ENCODE results near the gene SLC2A10. TPM values are rescaled to one million over a fixed set of nuclear protein-coding genes. Genes with fewer than 3 reads are reported as not detected.

The SLC2A10 gene
- total and polyA plus RNA-seq, 10 of the 15 experiments (the other 5 are each of a cell fraction or from before 2014, with no cell fraction given): not detected

DNA sequence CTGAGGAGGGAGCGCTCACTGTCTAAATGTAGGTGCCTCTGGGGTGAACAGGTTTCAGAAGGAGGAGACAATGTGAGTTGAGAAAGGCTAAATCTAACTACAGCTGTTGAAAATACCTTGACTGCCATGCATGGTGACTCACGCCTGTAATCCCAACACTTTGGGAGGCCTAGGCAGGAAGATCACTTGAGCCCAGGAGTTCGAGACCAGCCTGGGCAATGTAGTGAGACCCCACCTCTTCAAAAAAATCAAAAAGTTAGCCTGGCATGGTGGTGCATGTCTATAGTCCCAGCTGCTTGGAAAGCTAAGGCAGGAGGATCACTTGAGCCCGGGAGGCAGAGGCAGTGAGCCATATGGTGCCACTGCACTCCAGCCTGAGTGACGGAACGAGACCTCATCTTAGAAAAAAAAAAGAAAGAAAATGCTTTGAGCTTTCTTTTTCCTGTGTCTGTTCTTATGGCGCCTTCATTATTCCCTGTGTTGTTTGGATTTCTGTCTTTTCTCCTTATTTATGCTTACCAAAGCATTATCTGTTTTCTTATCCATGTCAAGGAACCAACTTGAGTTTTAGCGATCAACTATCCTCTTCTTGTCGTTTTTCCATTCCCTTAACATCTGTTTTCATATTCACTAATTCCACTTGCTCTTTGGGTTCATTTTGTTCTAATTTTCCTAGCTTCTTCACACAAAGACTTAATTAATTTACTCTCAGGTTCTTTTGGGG lies 8.5 kb downstream of the SLC2A10 start (continued):
- TF ChIP-seq, protein P1, sequence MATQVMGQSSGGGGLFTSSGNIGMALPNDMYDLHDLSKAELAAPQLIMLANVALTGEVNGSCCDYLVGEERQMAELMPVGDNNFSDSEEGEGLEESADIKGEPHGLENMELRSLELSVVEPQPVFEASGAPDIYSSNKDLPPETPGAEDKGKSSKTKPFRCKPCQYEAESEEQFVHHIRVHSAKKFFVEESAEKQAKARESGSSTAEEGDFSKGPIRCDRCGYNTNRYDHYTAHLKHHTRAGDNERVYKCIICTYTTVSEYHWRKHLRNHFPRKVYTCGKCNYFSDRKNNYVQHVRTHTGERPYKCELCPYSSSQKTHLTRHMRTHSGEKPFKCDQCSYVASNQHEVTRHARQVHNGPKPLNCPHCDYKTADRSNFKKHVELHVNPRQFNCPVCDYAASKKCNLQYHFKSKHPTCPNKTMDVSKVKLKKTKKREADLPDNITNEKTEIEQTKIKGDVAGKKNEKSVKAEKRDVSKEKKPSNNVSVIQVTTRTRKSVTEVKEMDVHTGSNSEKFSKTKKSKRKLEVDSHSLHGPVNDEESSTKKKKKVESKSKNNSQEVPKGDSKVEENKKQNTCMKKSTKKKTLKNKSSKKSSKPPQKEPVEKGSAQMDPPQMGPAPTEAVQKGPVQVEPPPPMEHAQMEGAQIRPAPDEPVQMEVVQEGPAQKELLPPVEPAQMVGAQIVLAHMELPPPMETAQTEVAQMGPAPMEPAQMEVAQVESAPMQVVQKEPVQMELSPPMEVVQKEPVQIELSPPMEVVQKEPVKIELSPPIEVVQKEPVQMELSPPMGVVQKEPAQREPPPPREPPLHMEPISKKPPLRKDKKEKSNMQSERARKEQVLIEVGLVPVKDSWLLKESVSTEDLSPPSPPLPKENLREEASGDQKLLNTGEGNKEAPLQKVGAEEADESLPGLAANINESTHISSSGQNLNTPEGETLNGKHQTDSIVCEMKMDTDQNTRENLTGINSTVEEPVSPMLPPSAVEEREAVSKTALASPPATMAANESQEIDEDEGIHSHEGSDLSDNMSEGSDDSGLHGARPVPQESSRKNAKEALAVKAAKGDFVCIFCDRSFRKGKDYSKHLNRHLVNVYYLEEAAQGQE (IDR thresholded peaks at IDR 0.05; ENCODE audit: low read depth, low read length): no peak
- TF ChIP-seq NRF1 (conservative IDR thresholded peaks at IDR 0.05; ENCODE audit: low read depth, low read length): no peak
- TF ChIP-seq MEF2B (IDR thresholded peaks at IDR 0.05; ENCODE audit: partially characterized antibody, poor library complexity, severe bottlenecking): no peak
- TF ChIP-seq, protein P2, sequence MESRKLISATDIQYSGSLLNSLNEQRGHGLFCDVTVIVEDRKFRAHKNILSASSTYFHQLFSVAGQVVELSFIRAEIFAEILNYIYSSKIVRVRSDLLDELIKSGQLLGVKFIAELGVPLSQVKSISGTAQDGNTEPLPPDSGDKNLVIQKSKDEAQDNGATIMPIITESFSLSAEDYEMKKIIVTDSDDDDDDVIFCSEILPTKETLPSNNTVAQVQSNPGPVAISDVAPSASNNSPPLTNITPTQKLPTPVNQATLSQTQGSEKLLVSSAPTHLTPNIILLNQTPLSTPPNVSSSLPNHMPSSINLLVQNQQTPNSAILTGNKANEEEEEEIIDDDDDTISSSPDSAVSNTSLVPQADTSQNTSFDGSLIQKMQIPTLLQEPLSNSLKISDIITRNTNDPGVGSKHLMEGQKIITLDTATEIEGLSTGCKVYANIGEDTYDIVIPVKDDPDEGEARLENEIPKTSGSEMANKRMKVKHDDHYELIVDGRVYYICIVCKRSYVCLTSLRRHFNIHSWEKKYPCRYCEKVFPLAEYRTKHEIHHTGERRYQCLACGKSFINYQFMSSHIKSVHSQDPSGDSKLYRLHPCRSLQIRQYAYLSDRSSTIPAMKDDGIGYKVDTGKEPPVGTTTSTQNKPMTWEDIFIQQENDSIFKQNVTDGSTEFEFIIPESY (IDR thresholded peaks at IDR 0.05): no peak

DNA sequence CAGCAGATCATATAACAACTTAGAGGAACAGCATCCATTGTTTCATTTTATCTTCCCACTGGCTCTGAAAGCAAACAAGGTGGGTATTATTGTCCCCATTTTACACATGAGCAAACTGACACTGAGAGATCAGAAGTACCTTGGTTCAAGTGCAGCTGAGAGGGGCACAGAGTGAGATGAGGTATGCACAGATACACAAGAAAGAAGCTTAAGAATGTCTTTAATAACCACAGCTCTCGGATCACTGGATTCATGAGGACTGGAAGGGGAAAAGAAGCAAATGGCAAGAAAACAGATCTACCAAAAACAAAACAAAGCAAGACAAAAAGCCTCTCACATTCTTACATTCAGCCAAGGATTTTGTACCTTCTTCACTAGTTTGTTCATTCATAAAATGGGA lies 10.6 kb downstream of the SLC2A10 start:
- RAD21 ChIA-PET (ENCODE audit: unreplicated experiment): no interaction called here
- Histone ChIP-seq H3K9me3 (replicated peaks; ENCODE audit: control insufficient read depth, insufficient read depth, low read length) (no peaks in the 10 kb centered on the region; the same call in 2 of the 3 replicates), H3K36me3 (ENCODE audit: control insufficient read depth in 2 of 2, insufficient read depth in 2 of 2, low read length in 1 of 2) (no peaks in the 10 kb centered on the region), H3K27ac (ENCODE audit: control insufficient read depth, insufficient read depth) (no peak overlapping the region), H3K4me3 (no peak overlapping the region), H3K9ac (ENCODE audit: control insufficient read depth, insufficient read depth, low read length) (no peak overlapping the region), H3K79me2 (ENCODE audit: control insufficient read depth, insufficient read depth, low read length) (no peaks in the 10 kb centered on the region), H2AFZ (ENCODE audit: control insufficient read depth, low read depth, low read length) (no peak overlapping the region), H3K27me3 (replicated peaks in 1 of 2; ENCODE audit: control insufficient read depth in 2 of 2, insufficient read depth in 2 of 2, low read length in 1 of 2) (no peaks in the 10 kb centered on the region), H3K4me2 (ENCODE audit: control insufficient read depth, insufficient read depth) (no peak overlapping the region), H3K4me1 (ENCODE audit: control insufficient read depth, insufficient read depth, low read length) (no peaks in the 10 kb centered on the region), H4K20me1 (ENCODE audit: control insufficient read depth, insufficient read depth) (no peaks in the 10 kb centered on the region)
- no peak for TF ChIP-seq BACH1 (IDR thresholded peaks at IDR 0.05; ENCODE audit: borderline replicate concordance)
- TF ChIP-seq RAD51 (IDR thresholded peaks at IDR 0.05): no peak
- TF ChIP-seq, protein P3, sequence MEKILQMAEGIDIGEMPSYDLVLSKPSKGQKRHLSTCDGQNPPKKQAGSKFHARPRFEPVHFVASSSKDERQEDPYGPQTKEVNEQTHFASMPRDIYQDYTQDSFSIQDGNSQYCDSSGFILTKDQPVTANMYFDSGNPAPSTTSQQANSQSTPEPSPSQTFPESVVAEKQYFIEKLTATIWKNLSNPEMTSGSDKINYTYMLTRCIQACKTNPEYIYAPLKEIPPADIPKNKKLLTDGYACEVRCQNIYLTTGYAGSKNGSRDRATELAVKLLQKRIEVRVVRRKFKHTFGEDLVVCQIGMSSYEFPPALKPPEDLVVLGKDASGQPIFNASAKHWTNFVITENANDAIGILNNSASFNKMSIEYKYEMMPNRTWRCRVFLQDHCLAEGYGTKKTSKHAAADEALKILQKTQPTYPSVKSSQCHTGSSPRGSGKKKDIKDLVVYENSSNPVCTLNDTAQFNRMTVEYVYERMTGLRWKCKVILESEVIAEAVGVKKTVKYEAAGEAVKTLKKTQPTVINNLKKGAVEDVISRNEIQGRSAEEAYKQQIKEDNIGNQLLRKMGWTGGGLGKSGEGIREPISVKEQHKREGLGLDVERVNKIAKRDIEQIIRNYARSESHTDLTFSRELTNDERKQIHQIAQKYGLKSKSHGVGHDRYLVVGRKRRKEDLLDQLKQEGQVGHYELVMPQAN (conservative IDR thresholded peaks at IDR 0.05): no peak
- TF ChIP-seq BHLHE40 (IDR thresholded peaks at IDR 0.05; ENCODE audit: borderline replicate concordance in 1 of 2, low read depth in 2 of 2, low read length in 1 of 2): no peak
- no peak for ATAC-seq
- SMC1A ChIA-PET (ENCODE audit: uncharacterized antibody, unreplicated experiment): no interaction called here
- CTCF ChIA-PET: no interaction called here
- no peak for FAIRE-seq
- in situ Hi-C loops (cut with MboI) (no loop called here), intact Hi-C loops (cut with micrococcal nuclease; ENCODE audit: unreplicated experiment) (no loop called here)
- POLR2A ChIA-PET: no interaction called here
- WGBS (ENCODE audit: insufficient coverage, insufficient replicate concordance, low lambda C conversion rate, missing lambda C conversion rate): 0% methylated on average over 1 of the region's 1 CpG
- no peak for DNase-seq (ENCODE audit: low read depth, low spot score)
- no TSS peak for BruUV-seq (replicated peaks)

All from GM12878 (cell line).